Measurements from ENCODE around the gene PALM. TPM values are rescaled to one million over a fixed set of nuclear protein-coding genes. Genes with fewer than 3 reads are reported as not detected.

Gene PALM
- total RNA-seq, 1 experiment from 2014 or later: 18.5 TPM

DNA sequence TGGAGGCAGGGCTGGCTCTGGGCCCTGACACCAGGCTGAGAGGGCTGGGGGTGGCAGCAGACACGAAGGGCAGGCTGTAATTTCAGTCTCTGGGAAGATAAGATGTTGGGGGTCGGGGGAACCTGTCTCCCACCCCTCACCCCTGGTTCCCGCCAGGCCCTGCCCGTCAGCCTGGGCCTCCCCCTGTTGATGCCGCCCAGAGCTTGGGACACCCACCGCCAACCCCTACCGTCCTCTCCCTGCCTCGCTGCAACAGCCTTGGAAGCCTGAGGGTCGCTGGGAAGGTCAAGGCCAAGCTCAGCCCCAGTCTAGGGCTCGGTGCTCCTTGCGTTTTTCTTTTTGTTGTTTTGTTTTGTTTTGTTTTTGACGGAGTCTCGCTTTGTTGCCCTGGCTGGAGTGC, 14.5 kb downstream of the PALM start:
- Mint-ChIP-seq H3K27me3 (ENCODE audit: low read depth) (no peaks in the 10 kb centered on the region), H3K36me3 (ENCODE audit: insufficient read depth in 1 of 3, low read depth in 3 of 3) (peaks cover 2 to 5% (median 5%) of the 10 kb centered on the region in 3 experiments; a peak in 6 of 7 replicates), H3K4me1 (peaks cover 4 to 6% of the 10 kb centered on the region in 2 experiments; a peak in 3 of 4 replicates), H3K27ac (no peak overlapping the region), H3K4me3 (no peak overlapping the region), H3K9me3 (no peaks in the 10 kb centered on the region)
- Histone ChIP-seq H3K27ac (ENCODE audit: insufficient read length, low read depth, low read length) (no peak overlapping the region), H3K14ac (ENCODE audit: insufficient read depth, low read length) (no peak overlapping the region; the same call in 1 of the 2 replicates), H2AK5ac (ENCODE audit: insufficient read length, low read length) (no peak overlapping the region), H3K4me2 (ENCODE audit: insufficient read depth, insufficient read length, low read length) (no peak overlapping the region), H4K91ac (ENCODE audit: insufficient read length, low read depth, low read length) (no peak overlapping the region), H2BK12ac (ENCODE audit: insufficient read length, low read depth, low read length) (no peak overlapping the region), H3K9ac (ENCODE audit: extremely low read depth, insufficient read length, low read length) (no peak overlapping the region), H3K79me1 (ENCODE audit: insufficient read depth, low read depth, low read length, poor library complexity, severe bottlenecking) (no peaks in the 10 kb centered on the region), H2BK120ac (ENCODE audit: low read depth, low read length, poor library complexity, severe bottlenecking) (no peak overlapping the region), H3K23me2 (ENCODE audit: insufficient read length, low read depth, low read length, poor library complexity, severe bottlenecking) (no peaks in the 10 kb centered on the region), H3K56ac (ENCODE audit: insufficient read length, low read depth, low read length) (no peak overlapping the region), H3K27me3 (ENCODE audit: insufficient read depth, low read length) (no peaks in the 10 kb centered on the region), H3K23ac (ENCODE audit: insufficient read length, low read depth, low read length) (no peak overlapping the region), H2BK20ac (ENCODE audit: low read depth, low read length, poor library complexity, severe bottlenecking) (no peak overlapping the region), H3K9me3 (ENCODE audit: control insufficient read depth, low read depth, low read length) (no peaks in the 10 kb centered on the region), H3T11ph (ENCODE audit: low read length) (no peak overlapping the region), H4K8ac (replicated peaks; ENCODE audit: insufficient read length, low read depth, low read length) (no peak overlapping the region), H4K5ac (ENCODE audit: insufficient read length, low read depth, low read length) (no peak overlapping the region), H2AFZ (ENCODE audit: low read length) (no peak overlapping the region), H3K4ac (ENCODE audit: low read depth, low read length) (no peak overlapping the region), H3K4me1 (ENCODE audit: insufficient read depth, low read length) (no peaks in the 10 kb centered on the region), H3K18ac (ENCODE audit: insufficient read length, low read depth, low read length) (no peak overlapping the region), H2BK5ac (ENCODE audit: insufficient read length, low read length) (no peak overlapping the region), H4K20me1 (ENCODE audit: control insufficient read depth, insufficient read depth, insufficient read length) (no peaks in the 10 kb centered on the region), H2BK15ac (ENCODE audit: low read depth, low read length) (no peak overlapping the region), H3K79me2 (ENCODE audit: insufficient read depth, low read length) (no peaks in the 10 kb centered on the region)
- TF ChIP-seq, protein P1, sequence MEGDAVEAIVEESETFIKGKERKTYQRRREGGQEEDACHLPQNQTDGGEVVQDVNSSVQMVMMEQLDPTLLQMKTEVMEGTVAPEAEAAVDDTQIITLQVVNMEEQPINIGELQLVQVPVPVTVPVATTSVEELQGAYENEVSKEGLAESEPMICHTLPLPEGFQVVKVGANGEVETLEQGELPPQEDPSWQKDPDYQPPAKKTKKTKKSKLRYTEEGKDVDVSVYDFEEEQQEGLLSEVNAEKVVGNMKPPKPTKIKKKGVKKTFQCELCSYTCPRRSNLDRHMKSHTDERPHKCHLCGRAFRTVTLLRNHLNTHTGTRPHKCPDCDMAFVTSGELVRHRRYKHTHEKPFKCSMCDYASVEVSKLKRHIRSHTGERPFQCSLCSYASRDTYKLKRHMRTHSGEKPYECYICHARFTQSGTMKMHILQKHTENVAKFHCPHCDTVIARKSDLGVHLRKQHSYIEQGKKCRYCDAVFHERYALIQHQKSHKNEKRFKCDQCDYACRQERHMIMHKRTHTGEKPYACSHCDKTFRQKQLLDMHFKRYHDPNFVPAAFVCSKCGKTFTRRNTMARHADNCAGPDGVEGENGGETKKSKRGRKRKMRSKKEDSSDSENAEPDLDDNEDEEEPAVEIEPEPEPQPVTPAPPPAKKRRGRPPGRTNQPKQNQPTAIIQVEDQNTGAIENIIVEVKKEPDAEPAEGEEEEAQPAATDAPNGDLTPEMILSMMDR (conservative IDR thresholded peaks at IDR 0.05): no peak
- WGBS (ENCODE audit: extremely low coverage, insufficient read length, low lambda C conversion rate): no CpG with 5 or more reads among the region's 13 CpGs
- DNase-seq: no peak
